ENCODE data around the gene VOPP1.

DNA sequence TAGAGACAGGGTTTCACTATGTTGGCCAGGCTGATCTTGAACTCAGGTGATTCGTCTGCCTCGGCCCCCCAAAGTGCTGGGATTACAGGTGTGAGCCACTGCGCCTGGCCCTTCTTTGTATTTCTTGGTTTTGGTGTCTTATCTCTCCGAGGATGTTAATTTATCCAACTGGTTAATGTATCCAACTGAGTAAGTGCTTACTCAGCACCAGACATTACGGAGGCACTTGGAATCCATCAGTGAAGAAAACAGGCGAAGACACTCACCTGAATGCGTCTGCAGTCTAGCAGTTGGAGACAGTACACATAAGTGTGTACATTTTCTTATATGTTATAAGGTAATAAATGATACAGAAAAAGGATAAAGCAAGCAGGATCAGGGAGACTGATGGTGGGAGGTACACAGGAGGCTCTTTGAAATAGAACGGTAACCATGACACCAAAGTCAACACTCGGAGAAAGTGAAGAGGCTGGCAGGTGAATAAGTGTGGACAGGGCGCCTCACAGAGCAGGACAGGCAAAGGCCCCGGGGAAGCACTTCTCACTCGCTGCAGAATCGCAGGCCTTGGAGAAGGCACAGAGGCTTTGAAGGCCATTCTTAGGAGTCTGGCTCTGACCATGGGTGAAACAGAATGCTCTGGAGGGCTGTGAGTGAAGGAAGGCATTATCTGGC lies 134.1 kb downstream of the VOPP1 start:
- TF ChIP-seq POLR2A (IDR thresholded peaks at IDR 0.05) = no peak
- TF ChIP-seq, protein P1, sequence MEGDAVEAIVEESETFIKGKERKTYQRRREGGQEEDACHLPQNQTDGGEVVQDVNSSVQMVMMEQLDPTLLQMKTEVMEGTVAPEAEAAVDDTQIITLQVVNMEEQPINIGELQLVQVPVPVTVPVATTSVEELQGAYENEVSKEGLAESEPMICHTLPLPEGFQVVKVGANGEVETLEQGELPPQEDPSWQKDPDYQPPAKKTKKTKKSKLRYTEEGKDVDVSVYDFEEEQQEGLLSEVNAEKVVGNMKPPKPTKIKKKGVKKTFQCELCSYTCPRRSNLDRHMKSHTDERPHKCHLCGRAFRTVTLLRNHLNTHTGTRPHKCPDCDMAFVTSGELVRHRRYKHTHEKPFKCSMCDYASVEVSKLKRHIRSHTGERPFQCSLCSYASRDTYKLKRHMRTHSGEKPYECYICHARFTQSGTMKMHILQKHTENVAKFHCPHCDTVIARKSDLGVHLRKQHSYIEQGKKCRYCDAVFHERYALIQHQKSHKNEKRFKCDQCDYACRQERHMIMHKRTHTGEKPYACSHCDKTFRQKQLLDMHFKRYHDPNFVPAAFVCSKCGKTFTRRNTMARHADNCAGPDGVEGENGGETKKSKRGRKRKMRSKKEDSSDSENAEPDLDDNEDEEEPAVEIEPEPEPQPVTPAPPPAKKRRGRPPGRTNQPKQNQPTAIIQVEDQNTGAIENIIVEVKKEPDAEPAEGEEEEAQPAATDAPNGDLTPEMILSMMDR (IDR thresholded peaks at IDR 0.05) = no peak
